ENCODE results near the gene PLXNA4. TPM values are rescaled to one million over a fixed set of nuclear protein-coding genes. Genes with fewer than 3 reads are reported as not detected.

The PLXNA4 gene
- total and polyA plus RNA-seq, 4 donors, result 0.04 to 1.1 (median 0.41) TPM

DNA sequence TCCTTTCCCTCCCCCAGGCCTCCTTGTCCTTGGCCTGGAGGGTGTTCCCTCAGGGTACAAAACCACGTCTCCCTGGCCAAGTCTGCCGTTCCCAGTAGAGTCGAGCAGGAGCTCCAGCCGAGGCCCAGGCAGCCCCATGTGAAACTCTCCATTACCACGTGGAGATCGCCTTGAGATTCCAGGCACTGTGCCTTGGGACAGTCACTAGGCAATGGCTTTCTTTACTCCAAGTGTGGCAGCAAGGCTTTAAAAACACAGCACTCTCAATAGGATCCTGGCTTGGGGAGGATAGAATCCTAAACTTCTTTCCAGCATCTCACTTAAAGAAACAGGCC lies 57.5 kb downstream of the PLXNA4 start (continued):
- TF ChIP-seq, protein P1, sequence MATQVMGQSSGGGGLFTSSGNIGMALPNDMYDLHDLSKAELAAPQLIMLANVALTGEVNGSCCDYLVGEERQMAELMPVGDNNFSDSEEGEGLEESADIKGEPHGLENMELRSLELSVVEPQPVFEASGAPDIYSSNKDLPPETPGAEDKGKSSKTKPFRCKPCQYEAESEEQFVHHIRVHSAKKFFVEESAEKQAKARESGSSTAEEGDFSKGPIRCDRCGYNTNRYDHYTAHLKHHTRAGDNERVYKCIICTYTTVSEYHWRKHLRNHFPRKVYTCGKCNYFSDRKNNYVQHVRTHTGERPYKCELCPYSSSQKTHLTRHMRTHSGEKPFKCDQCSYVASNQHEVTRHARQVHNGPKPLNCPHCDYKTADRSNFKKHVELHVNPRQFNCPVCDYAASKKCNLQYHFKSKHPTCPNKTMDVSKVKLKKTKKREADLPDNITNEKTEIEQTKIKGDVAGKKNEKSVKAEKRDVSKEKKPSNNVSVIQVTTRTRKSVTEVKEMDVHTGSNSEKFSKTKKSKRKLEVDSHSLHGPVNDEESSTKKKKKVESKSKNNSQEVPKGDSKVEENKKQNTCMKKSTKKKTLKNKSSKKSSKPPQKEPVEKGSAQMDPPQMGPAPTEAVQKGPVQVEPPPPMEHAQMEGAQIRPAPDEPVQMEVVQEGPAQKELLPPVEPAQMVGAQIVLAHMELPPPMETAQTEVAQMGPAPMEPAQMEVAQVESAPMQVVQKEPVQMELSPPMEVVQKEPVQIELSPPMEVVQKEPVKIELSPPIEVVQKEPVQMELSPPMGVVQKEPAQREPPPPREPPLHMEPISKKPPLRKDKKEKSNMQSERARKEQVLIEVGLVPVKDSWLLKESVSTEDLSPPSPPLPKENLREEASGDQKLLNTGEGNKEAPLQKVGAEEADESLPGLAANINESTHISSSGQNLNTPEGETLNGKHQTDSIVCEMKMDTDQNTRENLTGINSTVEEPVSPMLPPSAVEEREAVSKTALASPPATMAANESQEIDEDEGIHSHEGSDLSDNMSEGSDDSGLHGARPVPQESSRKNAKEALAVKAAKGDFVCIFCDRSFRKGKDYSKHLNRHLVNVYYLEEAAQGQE (IDR thresholded peaks at IDR 0.05), result no peak
- TF ChIP-seq, protein P2, sequence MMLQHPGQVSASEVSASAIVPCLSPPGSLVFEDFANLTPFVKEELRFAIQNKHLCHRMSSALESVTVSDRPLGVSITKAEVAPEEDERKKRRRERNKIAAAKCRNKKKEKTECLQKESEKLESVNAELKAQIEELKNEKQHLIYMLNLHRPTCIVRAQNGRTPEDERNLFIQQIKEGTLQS (IDR thresholded peaks at IDR 0.05), result no peak
- no peak for TF ChIP-seq TAF1 (conservative IDR thresholded peaks at IDR 0.05)

GRCh38 chr7:132518102-132518838 lies 58.0 kb downstream of the PLXNA4 start:
- Histone ChIP-seq H3K4me1 (ENCODE audit: control insufficient read depth in 4 of 4, insufficient read depth in 4 of 4, low read length in 3 of 4) (peaks cover 0 to 6% (median 4%) of the 10 kb centered on the region in 4 donors), H3K4me3 (ENCODE audit: low read depth in 1 of 3, low read length in 3 of 3) (no peak overlapping the region), H3K27me3 (ENCODE audit: control insufficient read depth in 4 of 4, insufficient read depth in 4 of 4, low read length in 3 of 4) (no peaks in the 10 kb centered on the region), H3K27ac (ENCODE audit: low read depth in 1 of 2, low read length in 2 of 2) (no peak overlapping the region), H3K9ac (ENCODE audit: low read depth in 1 of 2, low read length in 2 of 2) (no peak overlapping the region), H3K9me3 (ENCODE audit: control insufficient read depth in 4 of 4, low read length in 3 of 4) (no peaks in the 10 kb centered on the region), H3K36me3 (ENCODE audit: control insufficient read depth in 4 of 4, insufficient read depth in 3 of 4, low read depth in 1 of 4, low read length in 3 of 4) (no peaks in the 10 kb centered on the region)
- TF ChIP-seq HNF4A (conservative IDR thresholded peaks at IDR 0.05) (no peak), RAD21 (IDR thresholded peaks at IDR 0.05) (peak in 1 of 2 donors; percentile 45), CTCF (IDR thresholded peaks at IDR 0.05; ENCODE audit: low read depth, low read length, missing input control) (peak; percentile 30)
- TF ChIP-seq, protein P3, sequence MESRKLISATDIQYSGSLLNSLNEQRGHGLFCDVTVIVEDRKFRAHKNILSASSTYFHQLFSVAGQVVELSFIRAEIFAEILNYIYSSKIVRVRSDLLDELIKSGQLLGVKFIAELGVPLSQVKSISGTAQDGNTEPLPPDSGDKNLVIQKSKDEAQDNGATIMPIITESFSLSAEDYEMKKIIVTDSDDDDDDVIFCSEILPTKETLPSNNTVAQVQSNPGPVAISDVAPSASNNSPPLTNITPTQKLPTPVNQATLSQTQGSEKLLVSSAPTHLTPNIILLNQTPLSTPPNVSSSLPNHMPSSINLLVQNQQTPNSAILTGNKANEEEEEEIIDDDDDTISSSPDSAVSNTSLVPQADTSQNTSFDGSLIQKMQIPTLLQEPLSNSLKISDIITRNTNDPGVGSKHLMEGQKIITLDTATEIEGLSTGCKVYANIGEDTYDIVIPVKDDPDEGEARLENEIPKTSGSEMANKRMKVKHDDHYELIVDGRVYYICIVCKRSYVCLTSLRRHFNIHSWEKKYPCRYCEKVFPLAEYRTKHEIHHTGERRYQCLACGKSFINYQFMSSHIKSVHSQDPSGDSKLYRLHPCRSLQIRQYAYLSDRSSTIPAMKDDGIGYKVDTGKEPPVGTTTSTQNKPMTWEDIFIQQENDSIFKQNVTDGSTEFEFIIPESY (IDR thresholded peaks at IDR 0.05), result no peak
- DNase-seq (ENCODE audit: low spot score), result no peak
- WGBS, result 83% methylated on average over 11 of the region's 11 CpGs

DNA sequence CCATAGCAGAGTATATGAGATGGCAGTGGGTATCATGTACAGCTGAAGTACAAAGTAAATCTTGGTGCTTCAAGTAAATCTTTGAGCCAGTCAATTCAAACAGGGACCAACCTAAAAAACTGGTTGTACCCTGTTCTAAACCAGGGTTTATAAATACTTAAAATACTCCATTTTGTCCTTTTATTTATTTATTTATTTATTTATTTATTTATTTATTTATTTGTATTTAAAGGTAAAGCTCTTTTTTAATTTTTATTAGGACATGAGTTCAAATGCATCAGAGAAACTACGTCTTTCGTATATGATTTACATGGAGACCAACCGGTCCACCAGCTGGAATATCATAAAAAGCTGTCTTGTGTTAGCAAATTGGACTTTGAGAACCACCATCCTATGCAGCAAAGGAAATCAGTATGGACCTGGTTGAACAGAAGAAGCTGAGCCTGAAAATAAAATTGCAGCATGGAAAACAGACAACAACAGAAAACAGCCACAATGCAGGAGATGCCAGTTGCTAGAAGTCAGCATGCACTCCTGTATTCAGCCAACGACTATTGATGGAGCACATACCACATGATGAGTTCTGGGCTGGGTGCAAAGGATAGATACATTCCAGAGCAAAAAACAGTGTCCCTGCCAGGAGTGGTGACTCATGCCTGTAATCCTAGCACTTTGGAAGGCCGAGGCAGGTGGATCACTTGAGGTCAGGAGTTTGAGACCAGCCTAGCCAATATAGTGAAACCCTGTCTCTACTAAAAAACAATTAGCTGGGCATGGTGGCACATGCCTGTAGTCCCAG lies 60.0 kb downstream of the PLXNA4 start:
- Histone ChIP-seq H3K4me3 (ENCODE audit: low read depth in 1 of 3, low read length in 3 of 3) (no peak overlapping the region), H3K27ac (ENCODE audit: low read depth in 1 of 2, low read length in 2 of 2) (no peak overlapping the region), H3K9me3 (ENCODE audit: control insufficient read depth in 4 of 4, low read length in 3 of 4) (no peaks in the 10 kb centered on the region), H3K9ac (ENCODE audit: low read depth in 1 of 2, low read length in 2 of 2) (no peak overlapping the region), H3K4me1 (ENCODE audit: control insufficient read depth in 4 of 4, insufficient read depth in 4 of 4, low read length in 3 of 4) (peaks cover 0 to under 1% (median under 1%) of the 10 kb centered on the region in 4 donors), H3K27me3 (ENCODE audit: control insufficient read depth in 4 of 4, insufficient read depth in 4 of 4, low read length in 3 of 4) (no peaks in the 10 kb centered on the region), H3K36me3 (ENCODE audit: control insufficient read depth in 4 of 4, insufficient read depth in 3 of 4, low read depth in 1 of 4, low read length in 3 of 4) (no peaks in the 10 kb centered on the region)
- 76% methylated on average over 5 of the region's 5 CpGs for WGBS
- DNase-seq (ENCODE audit: low spot score), result no peak
- TF ChIP-seq HNF4A (conservative IDR thresholded peaks at IDR 0.05) (peak in 1 of 2 donors; percentile 37), RAD21 (IDR thresholded peaks at IDR 0.05) (no peak), FOXA2 (IDR thresholded peaks at IDR 0.05) (no peak), JUND (IDR thresholded peaks at IDR 0.05) (peak in 1 of 2 donors; percentile 65), RXRA (IDR thresholded peaks at IDR 0.05) (peak in 1 of 2 donors; percentile 28), GABPA (IDR thresholded peaks at IDR 0.05 in 1 of 2, conservative IDR thresholded peaks at IDR 0.05 in 1 of 2) (no peak)
